ENCODE data around the gene XYLT2. TPM values are rescaled to one million over a fixed set of nuclear protein-coding genes. Genes with fewer than 3 reads are reported as not detected.

Gene XYLT2
- total and polyA plus RNA-seq, 9 of the 15 experiments (the other 6 are each of a cell fraction or from before 2014, with no cell fraction given), result 0.63 to 9.1 (median 4.3) TPM

DNA sequence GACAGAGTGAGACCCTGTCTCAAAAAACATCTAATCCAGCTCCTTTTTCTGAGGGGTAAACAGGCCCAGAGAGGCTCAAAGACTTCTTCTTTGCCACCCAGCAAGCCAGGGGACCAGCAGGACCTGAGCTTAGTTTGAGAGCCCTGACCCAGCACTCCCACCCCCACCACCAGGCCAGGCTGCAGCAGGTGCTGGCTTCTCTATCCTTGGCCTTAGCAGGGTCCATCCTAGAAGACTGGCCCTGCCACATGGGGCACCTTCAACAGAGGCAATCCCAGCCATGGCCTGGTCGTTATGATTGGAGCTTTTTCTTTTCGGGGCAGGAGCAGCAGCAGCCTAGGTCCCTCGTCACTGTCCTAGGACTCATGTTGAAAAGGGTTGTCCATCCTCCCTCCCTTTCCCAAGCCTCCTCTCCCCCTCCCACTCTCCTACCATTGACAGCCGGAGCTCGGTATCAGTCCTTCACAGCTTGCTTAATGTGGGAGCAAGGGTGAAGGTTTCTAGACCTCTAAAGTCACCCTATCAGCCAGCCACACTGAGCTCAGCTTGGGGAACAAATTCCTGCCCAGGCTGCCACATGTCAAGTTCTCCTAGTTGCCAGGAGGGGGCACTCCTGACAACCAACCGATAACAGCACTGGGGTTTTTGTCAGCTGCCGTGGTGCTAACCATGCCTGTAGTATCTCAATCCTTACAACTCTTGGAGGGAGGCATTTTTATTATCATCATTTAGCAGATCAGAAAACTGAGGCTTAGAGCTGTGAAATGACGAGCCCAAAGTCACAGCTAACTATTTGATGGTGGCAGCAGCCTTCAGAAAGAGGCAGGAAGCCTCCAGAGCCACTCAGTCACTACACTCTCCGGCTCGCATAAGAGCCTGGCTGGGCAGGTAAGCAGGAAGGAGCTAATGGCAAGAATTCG is 15.9 kb downstream of the XYLT2 start (continued):
- TF ChIP-seq PML (IDR thresholded peaks at IDR 0.05; ENCODE audit: low read length) (peak; percentile 84), ZNF766 (CRISPR knock-in tag; conservative IDR thresholded peaks at IDR 0.05) (peak; percentile 92), ZNF436 (CRISPR knock-in tag; IDR thresholded peaks at IDR 0.05) (no peak), MYC (IDR thresholded peaks at IDR 0.05; ENCODE audit: low read depth, low read length) (peak; percentile 88), MYC (CRISPR knock-in tag; IDR thresholded peaks at IDR 0.05; ENCODE audit: borderline replicate concordance, low read depth) (no peak), LCOR (CRISPR knock-in tag; IDR thresholded peaks at IDR 0.05) (peak; percentile 94), TCF3 (CRISPR knock-in tag; IDR thresholded peaks at IDR 0.05) (peak; percentile 97), ZNF143 (CRISPR knock-in tag; IDR thresholded peaks at IDR 0.05) (no peak), JUN (IDR thresholded peaks at IDR 0.05; ENCODE audit: borderline replicate concordance, low read depth, low read length) (0 out of 2 replicates have a peak, but pooled peaks have one; percentile 50), JUN (CRISPR knock-in tag; IDR thresholded peaks at IDR 0.05; ENCODE audit: borderline replicate concordance) (no peak), NFYB (IDR thresholded peaks at IDR 0.05; ENCODE audit: extremely low read depth, insufficient read length) (no peak), PHB2 (IDR thresholded peaks at IDR 0.05; ENCODE audit: low read depth) (peak; percentile 78), MTA3 (IDR thresholded peaks at IDR 0.05; ENCODE audit: borderline replicate concordance) (0 out of 2 replicates have a peak, but pooled peaks have one; percentile 62), ADNP (tag; IDR thresholded peaks at IDR 0.05) (no peak)
- TF ChIP-seq, protein P1, sequence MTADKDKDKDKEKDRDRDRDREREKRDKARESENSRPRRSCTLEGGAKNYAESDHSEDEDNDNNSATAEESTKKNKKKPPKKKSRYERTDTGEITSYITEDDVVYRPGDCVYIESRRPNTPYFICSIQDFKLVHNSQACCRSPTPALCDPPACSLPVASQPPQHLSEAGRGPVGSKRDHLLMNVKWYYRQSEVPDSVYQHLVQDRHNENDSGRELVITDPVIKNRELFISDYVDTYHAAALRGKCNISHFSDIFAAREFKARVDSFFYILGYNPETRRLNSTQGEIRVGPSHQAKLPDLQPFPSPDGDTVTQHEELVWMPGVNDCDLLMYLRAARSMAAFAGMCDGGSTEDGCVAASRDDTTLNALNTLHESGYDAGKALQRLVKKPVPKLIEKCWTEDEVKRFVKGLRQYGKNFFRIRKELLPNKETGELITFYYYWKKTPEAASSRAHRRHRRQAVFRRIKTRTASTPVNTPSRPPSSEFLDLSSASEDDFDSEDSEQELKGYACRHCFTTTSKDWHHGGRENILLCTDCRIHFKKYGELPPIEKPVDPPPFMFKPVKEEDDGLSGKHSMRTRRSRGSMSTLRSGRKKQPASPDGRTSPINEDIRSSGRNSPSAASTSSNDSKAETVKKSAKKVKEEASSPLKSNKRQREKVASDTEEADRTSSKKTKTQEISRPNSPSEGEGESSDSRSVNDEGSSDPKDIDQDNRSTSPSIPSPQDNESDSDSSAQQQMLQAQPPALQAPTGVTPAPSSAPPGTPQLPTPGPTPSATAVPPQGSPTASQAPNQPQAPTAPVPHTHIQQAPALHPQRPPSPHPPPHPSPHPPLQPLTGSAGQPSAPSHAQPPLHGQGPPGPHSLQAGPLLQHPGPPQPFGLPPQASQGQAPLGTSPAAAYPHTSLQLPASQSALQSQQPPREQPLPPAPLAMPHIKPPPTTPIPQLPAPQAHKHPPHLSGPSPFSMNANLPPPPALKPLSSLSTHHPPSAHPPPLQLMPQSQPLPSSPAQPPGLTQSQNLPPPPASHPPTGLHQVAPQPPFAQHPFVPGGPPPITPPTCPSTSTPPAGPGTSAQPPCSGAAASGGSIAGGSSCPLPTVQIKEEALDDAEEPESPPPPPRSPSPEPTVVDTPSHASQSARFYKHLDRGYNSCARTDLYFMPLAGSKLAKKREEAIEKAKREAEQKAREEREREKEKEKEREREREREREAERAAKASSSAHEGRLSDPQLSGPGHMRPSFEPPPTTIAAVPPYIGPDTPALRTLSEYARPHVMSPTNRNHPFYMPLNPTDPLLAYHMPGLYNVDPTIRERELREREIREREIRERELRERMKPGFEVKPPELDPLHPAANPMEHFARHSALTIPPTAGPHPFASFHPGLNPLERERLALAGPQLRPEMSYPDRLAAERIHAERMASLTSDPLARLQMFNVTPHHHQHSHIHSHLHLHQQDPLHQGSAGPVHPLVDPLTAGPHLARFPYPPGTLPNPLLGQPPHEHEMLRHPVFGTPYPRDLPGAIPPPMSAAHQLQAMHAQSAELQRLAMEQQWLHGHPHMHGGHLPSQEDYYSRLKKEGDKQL (CRISPR knock-in tag; IDR thresholded peaks at IDR 0.05; ENCODE audit: borderline replicate concordance), result no peak
- TF ChIP-seq, protein P2, sequence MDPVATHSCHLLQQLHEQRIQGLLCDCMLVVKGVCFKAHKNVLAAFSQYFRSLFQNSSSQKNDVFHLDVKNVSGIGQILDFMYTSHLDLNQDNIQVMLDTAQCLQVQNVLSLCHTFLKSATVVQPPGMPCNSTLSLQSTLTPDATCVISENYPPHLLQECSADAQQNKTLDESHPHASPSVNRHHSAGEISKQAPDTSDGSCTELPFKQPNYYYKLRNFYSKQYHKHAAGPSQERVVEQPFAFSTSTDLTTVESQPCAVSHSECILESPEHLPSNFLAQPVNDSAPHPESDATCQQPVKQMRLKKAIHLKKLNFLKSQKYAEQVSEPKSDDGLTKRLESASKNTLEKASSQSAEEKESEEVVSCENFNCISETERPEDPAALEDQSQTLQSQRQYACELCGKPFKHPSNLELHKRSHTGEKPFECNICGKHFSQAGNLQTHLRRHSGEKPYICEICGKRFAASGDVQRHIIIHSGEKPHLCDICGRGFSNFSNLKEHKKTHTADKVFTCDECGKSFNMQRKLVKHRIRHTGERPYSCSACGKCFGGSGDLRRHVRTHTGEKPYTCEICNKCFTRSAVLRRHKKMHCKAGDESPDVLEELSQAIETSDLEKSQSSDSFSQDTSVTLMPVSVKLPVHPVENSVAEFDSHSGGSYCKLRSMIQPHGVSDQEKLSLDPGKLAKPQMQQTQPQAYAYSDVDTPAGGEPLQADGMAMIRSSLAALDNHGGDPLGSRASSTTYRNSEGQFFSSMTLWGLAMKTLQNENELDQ (CRISPR knock-in tag; IDR thresholded peaks at IDR 0.05; ENCODE audit: borderline replicate concordance), result no peak
- TF ChIP-seq, protein P3, sequence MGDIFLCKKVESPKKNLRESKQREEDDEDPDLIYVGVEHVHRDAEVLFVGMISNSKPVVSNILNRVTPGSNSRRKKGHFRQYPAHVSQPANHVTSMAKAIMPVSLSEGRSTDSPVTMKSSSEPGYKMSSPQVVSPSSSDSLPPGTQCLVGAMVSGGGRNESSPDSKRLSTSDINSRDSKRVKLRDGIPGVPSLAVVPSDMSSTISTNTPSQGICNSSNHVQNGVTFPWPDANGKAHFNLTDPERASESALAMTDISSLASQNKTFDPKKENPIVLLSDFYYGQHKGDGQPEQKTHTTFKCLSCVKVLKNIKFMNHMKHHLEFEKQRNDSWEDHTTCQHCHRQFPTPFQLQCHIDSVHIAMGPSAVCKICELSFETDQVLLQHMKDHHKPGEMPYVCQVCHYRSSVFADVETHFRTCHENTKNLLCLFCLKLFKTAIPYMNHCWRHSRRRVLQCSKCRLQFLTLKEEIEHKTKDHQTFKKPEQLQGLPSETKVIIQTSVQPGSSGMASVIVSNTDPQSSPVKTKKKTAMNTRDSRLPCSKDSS (IDR thresholded peaks at IDR 0.05; ENCODE audit: low read depth, partially characterized antibody), result no peak

Data from K562 (cell line).